GM11168 (cell line): ENCODE data around the gene ADISSP.

Source experiments
- in situ Hi-C: fragments of 300-500 bp; cut with MboI; formaldehyde crosslinking; loops from one replicate; pipeline ENCODE4 v1.12.0; 2022; ENCODE audit warnings: low sequenced_read_pairs; ENCODE audit not compliant: unreplicated experiment

Gene ADISSP

DNA sequence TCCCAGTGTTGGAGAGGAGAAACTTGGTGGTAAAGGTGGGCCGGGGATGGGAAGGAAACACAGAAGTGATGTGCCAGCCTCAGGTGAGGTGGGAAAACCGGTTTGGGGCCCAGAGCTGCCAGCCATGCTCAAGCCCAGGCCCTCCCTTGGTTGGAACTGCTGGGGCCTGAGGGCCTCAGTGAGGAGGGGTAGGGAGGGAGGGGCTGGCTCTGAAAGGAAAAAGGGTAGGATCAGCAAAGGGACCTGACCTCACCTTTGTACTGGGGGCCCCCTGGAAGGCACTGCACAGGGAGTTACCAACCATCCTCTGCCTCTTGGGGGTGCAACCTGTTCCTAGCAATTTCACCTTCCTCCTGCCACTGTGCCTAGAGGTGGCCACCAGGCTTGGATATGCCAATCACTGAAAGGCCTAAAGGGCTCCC is 15.5 kb upstream of the ADISSP start:
- in situ Hi-C loops: loop anchor here (10.0 kb wide), 1 partner anchor 72 kb away; no protein-coding TSS in a partner anchor

DNA sequence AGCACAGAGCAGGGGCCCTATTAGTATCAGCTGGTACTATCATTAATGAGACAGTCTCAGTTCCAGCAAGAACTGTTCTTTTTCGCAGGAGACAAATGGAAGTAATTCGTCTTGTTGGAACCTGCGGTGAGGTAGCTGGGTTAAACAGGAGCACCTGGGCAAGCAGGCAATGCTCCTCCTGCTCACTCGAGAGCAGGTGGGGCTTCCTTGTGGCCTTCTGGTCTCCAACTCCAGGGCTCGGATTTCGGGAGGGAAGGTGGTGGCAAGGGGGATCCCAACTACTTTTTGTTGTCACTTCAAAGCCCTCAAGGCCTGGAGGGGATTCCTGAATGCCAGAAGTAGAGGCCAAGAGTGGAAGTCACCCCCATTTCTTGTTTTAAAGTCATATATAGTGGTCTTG is 15.0 kb upstream of the ADISSP start:
- in situ Hi-C loops: loop anchor here (10.0 kb wide), 1 partner anchor 72 kb away; no protein-coding TSS in a partner anchor

- in situ Hi-C loops: loop anchor here (10.0 kb wide), 1 partner anchor 73 kb away; no protein-coding TSS in a partner anchor
Measured at GRCh38 chr20:3781153-3781910, 13.8 kb upstream of the ADISSP start, which contains the start of gene SPEF1. Gene SPEF1, minus strand, starts transcription at chr20:3781448. Its CDS starts 161 bp downstream, at chr20:3781287.

DNA sequence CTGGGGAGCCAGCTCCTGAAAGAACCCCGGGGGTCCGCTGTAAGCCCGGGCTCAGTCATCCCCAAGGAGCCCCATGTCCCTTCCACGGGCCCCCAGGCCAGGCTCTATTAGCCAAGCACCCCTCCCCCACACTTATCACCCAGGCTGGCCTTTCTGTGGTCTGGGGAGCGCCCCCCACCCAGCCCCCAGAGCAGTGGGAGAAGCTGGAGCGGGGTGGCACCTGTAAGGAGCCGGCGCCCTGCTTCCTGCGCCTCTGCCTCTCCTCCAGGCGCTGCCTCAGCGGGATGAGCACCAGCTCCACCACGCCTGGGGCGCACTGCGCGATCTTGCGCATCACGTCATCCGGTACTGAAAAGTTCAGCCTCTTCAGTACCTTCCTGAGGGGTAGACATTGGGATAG is 11.4 kb upstream of the ADISSP start:
- in situ Hi-C loops: no loop called here

DNA sequence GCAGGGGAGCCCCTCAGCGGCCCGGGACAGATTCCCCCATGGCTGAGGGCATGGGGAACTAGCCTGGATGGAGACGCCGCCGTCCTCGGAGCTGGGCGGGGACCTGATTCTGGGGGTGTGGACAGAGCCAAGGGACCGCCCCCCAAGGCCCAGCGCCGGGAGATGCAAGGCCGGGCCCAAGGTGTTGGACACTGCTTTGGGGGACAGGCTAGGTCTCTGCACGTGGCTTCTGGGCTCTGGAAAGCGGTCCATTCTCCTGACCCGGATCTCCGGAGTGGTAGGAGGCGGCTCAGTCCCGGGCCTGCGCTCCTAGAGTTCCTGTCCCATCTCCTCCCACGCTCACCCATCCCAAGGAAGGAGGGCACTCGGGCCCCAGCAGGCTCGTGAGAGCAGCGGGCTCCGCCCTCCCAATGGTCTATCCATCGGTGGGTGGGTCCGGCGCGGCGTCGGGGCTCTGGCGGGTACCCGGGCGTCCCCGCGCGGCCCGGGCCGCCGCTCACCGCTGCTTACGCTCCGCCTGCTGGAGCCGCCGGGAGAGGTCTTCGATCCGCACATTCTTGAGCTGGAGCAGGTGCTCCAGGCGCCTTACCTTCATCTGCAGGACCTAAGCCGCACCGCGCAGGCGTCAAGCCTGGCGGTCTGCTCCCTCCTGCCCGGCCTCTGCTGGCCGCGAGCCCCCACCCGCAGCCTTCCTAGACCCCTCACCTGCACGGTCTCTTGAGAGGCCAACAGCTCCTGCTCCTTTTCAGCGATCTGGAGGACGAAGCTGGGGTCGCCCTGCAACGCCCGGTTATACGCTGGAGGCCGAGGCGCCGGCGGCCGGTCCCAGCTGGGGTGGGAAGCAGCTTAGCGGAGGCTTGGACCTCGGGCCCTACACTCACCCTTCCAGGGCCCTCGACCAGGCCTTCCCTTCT is 10.4 kb upstream of the ADISSP start:
- in situ Hi-C loops: no loop called here

DNA sequence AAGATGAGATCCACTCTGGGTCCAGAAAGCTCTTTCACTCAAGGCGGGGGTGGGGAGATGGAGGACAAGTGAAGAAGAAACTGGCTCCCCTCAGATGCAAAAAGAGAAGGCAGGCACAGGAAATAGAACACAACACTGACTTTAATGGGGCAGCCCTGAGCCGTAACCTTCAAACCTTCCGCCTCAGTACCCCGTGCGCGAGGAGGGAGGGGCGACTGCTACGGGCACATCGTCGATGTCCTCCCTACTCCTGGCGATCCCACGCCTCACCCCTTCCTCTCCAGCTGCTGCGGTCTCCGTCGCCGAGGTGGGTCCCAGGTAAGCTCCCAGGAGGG is 9.8 kb upstream of the ADISSP start:
- in situ Hi-C loops: no loop called here

GRCh38 chr20:3775457-3776108 is 8.0 kb upstream of the ADISSP start:
- in situ Hi-C loops: no loop called here

DNA sequence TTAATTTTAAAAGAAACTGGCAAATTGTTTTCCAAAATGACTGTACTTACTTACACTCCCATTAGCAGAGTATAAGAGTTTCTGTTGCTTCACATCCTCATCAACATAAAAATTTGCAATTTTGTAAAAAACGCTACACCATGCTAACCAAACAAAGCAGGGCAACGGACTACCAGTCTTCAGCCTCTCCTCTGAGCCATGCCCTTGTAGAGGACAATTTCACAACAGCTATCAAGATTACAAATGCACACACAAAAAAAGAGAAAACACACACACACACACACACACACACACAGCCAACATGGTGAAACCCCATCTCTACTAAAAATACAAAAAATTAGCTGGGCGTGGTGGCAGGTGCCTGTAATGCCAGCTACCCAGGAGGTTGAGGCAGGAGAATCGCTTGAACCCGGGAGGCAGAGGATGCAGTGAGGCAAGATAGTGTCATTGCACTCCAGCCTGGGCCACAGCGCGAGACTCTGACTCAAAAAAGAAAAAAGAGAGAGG is 4.1 kb upstream of the ADISSP start:
- in situ Hi-C loops: no loop called here

DNA sequence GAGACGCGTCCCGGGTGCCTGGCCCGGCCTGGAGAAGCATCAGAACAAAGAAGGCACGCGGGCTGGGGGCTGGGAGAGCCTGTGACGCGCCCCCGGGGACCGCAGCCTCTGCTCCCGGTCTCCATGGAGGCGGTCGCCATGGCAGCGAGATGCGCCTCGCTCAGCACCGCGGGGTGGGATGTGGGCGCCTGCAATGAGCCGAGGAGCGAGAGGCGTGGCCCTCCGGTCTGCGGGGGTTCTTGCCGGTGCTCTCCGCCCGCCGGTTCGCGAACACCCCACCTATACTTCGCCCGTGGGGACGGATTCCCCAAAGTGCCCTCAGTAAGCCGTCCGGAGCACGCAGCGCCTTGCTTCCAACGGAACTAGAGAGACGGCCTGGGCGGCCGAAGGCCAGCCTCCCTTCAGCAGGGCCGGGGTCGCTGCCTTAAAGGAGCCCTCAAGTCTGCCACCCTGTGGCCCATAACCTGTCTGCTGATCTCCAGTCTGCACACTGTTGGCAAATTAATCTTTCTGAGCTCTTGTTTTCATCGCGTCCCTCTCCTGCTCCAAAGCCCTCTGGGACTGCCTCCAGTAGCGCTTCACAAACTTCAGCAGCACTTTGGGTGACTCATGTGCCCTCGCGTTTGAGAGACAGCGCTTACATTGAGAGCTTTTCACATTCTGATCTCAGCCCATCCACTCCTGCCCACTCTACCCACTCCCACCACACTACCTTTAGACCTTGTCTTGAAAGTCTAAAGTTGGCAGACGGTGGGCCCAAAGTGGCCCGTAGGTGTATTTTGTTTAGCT is 983 bp upstream of the ADISSP start:
- in situ Hi-C loops: no loop called here

- in situ Hi-C loops: no loop called here
Measured at GRCh38 chr20:3767110-3767426, 485 bp downstream of the ADISSP start.

- in situ Hi-C loops: no loop called here
Measured at GRCh38 chr20:3766422-3767109, 987 bp downstream of the ADISSP start.

DNA sequence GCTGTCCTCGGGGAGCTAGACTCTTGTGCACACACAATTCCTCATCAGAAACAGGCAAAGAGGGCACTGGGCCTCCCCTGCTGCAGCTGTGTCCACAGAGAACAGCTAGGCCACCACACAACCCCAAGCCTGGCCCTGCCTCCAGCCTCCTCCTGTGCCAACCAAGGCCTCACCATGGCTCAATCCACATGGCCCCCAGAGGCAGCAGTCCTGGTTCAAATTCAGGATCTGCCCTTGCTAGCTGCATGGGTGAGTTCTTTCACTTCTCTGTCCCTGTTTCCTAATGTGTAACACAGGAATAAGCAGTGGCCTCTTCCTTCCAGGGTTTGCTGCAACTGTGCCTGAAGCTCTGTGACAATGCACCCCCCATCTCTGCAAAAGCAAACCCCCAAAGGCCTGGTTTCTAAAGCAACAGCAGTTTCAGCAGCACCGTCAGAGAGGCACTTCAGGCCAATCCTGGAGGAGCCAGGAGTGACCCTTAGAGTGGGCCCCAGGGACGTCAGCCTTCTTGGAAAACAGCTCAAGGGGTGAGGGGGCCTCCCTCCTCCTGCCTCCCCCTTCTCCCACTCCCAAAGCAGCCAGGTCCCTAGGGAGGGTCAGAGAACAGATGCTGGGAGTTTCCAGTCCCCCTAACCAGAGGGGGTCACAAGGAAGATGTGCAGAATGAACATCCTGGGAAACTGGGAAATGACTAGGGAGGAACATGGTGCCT is 2.2 kb downstream of the ADISSP start:
- in situ Hi-C loops: no loop called here

DNA sequence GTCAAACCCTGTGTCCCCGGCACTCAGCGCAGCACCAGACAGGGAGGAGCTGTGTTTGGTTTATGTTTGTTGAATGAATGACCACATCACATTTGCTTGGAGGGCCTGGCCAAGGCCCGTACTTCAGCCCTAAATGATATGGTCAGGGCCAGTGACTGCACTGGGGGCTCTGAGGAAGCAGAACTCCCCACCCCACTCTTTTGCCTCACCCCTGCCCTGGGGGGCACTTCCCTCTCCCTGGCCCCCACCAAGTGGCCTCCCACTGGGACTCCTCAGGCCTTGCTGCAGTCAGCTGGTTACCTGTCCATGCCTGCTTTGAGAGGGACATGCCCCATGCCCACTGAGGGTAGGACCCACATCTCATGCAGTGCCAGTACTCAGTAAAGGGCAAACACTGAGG is 2.9 kb downstream of the ADISSP start:
- in situ Hi-C loops: no loop called here

GRCh38 chr20:3763671-3764601 is 3.6 kb downstream of the ADISSP start:
- in situ Hi-C loops: no loop called here

DNA sequence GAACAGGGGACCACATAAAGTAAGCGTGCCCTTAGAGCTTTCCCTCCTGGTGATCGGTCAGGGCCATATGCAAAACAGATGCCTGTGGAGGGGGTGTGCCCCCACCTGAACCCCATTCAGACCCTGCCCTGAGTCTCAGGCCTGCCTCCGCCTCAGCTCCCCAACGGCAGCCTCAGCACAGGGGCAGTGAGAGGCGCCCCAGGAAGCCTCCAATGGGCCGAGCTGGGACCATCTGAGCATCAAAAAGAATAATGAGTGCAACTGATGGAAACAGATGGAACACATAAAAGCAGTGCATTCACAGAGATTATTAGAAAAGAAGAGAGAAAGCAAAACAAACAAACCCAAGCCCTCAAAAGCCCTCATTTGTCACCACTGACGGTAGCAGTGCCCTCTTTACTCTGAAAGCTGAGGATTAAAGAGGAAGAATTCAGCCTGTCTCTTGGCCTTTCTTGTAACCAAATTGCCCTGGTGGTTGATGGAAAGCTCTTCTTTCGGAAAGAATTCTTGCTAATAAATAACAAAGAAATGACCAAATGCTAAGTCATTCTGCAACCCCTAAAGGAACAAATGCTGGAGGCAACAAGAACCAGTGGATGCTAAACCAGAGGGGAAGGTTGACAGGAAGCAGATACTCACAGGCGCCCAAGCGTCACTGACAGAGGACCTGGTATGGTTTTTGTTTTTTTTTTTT is 6.8 kb downstream of the ADISSP start:
- in situ Hi-C loops: no loop called here

DNA sequence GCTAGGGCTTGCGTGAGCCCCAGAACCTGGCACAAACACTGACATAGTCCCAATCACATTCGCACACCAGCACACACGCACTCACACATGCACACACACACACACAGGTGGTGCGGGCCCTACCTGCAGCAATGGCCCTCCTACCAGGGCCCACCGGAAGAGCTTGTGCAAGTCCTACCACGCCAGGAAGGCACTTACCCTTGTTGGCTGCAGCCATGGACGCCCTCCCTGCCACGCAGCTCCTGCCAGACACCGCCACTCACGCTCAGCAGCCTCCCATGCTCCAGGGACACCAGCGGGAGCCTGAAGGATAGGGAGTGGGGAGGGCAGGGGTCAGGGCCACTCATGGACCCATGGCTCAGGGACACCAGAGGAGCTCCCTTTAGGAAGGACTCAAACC is 7.7 kb downstream of the ADISSP start:
- in situ Hi-C loops: no loop called here

- in situ Hi-C loops: no loop called here
Measured at GRCh38 chr20:3759316-3759823, 8.2 kb downstream of the ADISSP start.
